HG03521 (cell line): ENCODE data around the gene CCDC148.
"Not testable (repeated sequence)": the region's sequence is repeated elsewhere in the genome, so short reads cannot be mapped to it uniquely, and the experiment has no call there.

Experiments
- ATAC-seq: cut with Tn5 transposase; IDR thresholded peaks from one replicate; pipeline ENCODE4 v1.9.1; 2021; ENCODE audit warnings: mild to moderate bottlenecking, moderate library complexity; ENCODE audit not compliant: unreplicated experiment

Gene CCDC148

GRCh38 chr2:158443606-158444005 is 12.9 kb downstream of the CCDC148 start:
- no peak for ATAC-seq

- ATAC-seq: not testable (repeated sequence)
Observed at GRCh38 chr2:158439062-158439461, 17.5 kb downstream of the CCDC148 start.

GRCh38 chr2:158433716-158434115 is 22.8 kb downstream of the CCDC148 start:
- ATAC-seq: not testable (repeated sequence)

- ATAC-seq: no peak
Observed at GRCh38 chr2:158432117-158432516, 24.4 kb downstream of the CCDC148 start.

- ATAC-seq: no peak
Observed at GRCh38 chr2:158414538-158414937, 42.0 kb downstream of the CCDC148 start.

DNA sequence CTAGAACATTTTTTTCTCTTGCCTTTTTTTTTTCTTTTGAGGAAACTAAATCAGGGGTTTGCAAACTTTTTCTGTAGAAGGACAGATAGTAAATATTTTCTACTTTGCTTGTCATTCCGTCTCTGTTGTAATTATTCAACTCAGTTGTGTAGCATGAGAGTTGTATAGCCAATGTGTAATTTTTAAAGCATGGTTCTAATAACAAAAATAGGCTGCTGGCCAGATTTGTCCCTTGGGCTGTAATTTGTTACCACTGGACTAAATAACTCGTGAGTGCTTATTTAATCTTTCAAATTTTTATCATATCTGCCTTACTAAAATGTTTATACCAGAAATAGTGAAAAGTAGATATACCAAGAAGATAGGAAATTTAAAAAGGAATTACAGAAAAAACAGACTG is 43.0 kb downstream of the CCDC148 start:
- ATAC-seq: no peak

DNA sequence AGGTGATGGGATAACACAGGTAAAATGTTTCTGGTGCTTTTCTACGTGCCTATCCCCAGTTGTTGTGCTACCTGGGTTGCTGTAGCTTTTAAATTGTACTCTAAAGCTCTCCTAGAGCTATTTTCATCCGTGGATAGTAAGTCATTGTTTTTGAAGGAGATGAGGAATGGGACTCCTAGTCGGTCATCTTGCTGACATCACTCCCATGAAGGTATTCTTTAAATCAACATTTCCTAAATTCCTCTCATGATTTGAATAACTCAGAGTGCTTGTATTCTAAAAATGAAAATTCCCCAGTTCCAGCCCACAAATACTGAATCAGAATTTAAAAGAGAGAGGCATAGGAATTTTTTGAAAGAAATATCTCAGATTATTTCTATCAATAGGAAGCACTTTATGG is 44.3 kb downstream of the CCDC148 start:
- no peak for ATAC-seq

GRCh38 chr2:158411748-158412147 is 44.8 kb downstream of the CCDC148 start:
- no peak for ATAC-seq

DNA sequence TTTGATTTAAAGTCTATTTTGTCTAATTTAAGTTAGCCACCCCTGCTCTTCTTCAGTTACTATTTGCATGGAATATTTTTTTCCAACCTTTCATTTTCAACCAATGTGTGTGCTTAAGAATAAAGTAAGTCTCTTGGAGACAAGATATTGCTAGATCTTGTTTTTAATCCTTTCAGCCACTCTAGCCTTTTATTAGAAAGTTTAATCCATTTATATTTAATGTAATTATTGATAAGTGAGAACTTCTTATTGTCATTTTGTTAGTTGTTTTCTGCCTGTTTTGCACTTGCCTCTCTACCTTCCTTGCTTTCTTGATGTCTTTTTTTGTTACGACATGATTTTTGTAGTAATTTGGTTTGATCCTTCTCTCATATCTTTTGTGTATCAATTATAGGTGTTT is 46.4 kb downstream of the CCDC148 start:
- no peak for ATAC-seq

GRCh38 chr2:158407031-158407430 is 49.5 kb downstream of the CCDC148 start:
- no peak for ATAC-seq

DNA sequence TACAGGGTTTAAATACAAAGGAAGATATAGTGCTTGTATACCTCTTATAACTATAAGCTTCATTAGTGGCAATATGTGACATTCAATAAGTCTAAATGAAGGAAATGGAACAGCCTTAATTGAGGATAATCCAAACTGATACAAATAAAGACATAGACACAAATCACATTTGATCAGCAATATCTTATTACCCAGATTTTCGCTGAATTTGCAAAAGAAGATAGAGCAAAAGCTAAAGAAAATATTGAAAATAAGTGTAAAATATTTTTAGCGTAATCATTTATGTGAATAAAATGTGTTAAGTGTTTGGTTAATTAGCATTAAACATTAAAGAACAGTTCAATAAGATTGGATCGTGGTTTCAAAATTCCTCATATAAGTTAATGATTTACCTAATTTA is 51.2 kb downstream of the CCDC148 start:
- ATAC-seq: no peak

GRCh38 chr2:158403237-158403636 is 53.3 kb downstream of the CCDC148 start:
- no peak for ATAC-seq

- no peak for ATAC-seq
Observed at GRCh38 chr2:158402665-158403064, 53.9 kb downstream of the CCDC148 start.

GRCh38 chr2:158395166-158395565 is 61.4 kb downstream of the CCDC148 start:
- ATAC-seq: no peak

- ATAC-seq: no peak
Observed at GRCh38 chr2:158394453-158394852, 62.1 kb downstream of the CCDC148 start.

DNA sequence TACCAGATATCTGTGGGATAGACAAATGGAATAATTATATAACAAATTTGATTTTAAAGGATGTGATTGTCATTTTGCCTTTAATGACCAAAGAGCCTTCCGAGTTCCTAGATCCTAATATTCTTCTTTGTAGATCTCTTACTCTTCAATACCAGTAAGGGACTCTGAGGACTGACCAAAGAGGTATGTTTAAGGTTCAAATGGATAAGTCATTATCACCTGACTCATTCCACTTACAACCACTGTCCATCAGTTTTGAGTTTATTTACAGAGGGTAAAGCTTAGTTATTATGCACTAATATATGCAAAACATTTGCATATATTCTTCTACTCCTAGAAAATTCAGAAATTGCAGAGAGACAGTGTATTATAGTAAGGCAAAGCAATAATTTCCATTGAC is 62.7 kb downstream of the CCDC148 start:
- no peak for ATAC-seq

DNA sequence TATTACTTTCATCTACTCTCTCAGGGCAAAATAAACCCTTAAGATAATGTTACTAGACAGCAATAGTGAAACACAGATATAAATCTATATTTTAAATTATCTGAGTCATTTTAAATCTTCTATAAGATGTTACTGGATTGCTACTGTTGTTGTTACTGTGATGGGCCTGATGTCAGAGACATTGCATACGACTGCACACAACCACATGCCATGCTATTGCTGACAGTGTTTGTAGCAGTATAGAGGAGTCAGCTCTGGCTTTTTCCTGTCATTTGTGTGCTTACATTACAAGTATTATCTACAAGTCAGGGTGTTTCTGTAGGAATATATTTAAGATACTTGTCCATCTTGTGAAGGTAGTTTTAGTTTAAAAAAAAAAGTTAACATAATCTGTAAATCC is 63.9 kb downstream of the CCDC148 start:
- ATAC-seq: no peak

GRCh38 chr2:158391876-158392275 is 64.7 kb downstream of the CCDC148 start:
- ATAC-seq: no peak

DNA sequence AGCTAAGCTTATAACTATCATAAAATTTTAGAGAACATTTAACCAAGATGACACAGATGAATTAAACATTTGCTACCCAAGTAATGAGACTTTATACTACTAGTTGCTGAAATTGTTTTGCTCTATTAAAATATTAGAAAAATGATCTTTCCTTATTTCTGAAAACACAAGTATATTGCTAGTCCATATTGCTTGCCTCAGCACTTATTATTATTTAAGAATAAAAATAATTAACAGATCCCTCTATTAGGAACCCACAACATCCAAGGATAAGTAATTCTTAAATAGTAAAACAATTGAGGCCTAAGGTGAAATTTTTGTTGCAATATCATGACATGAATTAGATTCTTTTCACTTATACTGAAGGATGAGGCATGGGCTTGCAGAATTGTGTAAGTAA is 65.2 kb downstream of the CCDC148 start:
- no peak for ATAC-seq

GRCh38 chr2:158388159-158388558 is 68.4 kb downstream of the CCDC148 start:
- no peak for ATAC-seq

DNA sequence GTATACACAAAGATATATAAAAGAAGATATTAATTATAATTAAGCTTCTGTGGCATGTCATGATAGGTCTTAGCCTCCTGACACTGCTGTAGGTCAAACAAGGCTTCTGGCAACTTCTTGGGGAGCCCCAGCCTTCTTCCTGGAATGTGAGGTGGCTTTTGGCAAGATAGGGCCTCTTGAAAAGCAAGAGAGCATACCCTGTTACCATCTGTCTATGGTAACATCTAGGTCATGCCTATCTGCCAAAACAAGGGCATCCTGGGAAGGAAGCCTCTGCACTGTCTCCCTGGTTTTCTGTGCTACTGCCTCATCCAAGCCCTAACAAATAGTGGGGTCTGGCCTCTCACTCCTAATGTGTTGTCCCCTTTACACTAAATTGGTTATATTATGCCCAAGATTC is 70.9 kb downstream of the CCDC148 start:
- ATAC-seq: no peak

- ATAC-seq: no peak
Observed at GRCh38 chr2:158381978-158382377, 74.6 kb downstream of the CCDC148 start.

DNA sequence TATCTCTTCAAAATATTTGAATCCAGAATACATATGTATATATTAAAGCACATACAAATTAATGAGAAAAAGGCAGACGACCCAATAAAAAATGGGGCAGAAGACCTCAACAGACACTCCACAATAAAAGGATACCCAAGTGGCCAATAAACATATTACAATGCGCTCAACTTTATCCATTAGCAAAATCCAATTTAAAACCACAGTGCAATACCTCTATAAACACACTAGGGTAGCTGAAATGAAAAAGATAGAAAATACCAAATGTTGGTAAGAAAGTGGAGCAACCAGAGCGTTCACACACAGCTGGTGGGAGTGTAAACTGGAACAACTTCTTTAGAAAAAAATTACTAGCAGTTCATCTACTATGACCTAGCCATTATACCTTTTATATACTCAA is 75.3 kb downstream of the CCDC148 start:
- no peak for ATAC-seq

DNA sequence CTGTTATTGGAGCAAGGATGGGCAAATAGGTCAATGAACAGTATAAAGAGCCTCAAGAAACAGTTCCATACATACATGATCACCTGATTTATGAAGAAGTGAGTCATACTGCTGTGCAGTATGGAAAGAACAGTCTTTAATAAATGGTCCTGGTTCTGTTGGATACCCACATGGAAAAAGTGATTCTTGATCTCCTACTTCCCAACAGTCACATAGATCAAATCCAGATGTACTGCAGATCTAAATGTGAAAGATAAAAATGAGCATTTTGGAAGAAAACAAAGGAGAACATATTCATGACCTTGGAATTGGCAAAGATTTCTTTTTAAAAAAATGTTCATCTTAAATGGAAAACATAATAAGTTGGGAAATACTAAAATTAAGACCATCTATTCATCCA is 75.8 kb downstream of the CCDC148 start:
- ATAC-seq: no peak
